ENCODE data around the gene MAGEF1. TPM values are rescaled to one million over a fixed set of nuclear protein-coding genes. Genes with fewer than 3 reads are reported as not detected.

The MAGEF1 gene, protein sequence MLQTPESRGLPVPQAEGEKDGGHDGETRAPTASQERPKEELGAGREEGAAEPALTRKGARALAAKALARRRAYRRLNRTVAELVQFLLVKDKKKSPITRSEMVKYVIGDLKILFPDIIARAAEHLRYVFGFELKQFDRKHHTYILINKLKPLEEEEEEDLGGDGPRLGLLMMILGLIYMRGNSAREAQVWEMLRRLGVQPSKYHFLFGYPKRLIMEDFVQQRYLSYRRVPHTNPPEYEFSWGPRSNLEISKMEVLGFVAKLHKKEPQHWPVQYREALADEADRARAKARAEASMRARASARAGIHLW
- total RNA-seq, result 47.5 and 48.6 TPM in 2 replicates
- long read RNA-seq, transcript MAGEF1-201 (1 exons, 1,636 nt), result major isoform, 5 of 5 reads
- long read RNA-seq, partial matches to known transcripts, result 0 of 5 reads
- long read RNA-seq, other reads (novel, unspliced or antisense), result 0 of 5 reads

- Mint-ChIP-seq H3K4me1 (ENCODE audit: unreplicated experiment) (peaks cover 38% of the 10 kb centered on the region), H3K27me3 (ENCODE audit: unreplicated experiment) (no peaks in the 10 kb centered on the region), H3K4me3 (ENCODE audit: unreplicated experiment) (peak within 1 kb of the TSS; percentile 91), H3K27ac (ENCODE audit: unreplicated experiment) (peak within 1 kb of the TSS; percentile 87), H3K9me3 (ENCODE audit: unreplicated experiment) (peaks cover 3% of the 10 kb centered on the region), H3K36me3 (ENCODE audit: unreplicated experiment) (peaks cover 19% of the 10 kb centered on the region)
- TF ChIP-seq CTCF (IDR thresholded peaks at IDR 0.05), result no peak
- DNase-seq (ENCODE audit: extremely low spot score, unreplicated experiment), result peak; percentile 89
Measured at GRCh38 chr3:184711493-184712247, at the start of gene MAGEF1. MAGEF1 (minus strand) TSS chr3:184712064; CDS start chr3:184711821, 243 bp downstream.

DNA sequence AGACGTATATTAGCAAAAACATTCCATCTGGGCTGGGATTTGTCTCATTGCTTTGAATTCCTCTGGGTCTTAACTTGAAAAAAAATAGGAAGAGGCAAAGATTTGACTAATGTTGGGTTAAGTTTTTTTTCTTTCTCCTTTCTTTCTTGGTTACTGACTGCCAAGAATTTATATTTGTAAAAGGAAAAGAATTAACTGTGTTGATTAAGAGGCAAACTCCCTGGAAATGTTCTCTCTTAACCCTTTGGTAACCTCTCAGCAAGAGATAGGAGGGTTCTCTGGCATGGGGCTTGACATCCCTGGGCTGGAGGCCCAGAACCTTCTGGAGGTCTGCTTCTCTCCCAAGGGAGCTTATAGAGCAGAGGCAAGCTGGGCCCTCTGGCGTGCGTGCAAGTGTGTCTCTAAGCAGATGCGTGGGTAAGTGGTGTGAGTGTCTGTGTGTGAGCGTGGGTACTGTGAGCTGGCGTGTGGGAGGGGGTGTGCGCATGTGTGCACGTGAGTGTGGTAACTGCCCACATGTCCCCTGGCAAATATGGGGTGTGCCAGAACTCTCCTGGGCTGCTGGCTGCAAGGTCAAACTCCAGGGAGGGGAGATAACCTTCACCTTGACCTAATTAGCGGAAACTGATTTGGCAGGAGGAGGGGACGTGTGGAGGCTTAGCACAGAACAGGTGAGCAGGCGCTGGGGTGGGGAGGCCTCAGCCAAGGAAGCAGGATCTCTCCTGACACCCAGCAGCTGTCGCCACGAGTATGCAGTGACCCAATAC, 49.4 kb upstream of the MAGEF1 start:
- DNase-seq (ENCODE audit: extremely low spot score, unreplicated experiment), result no peak
- no peak overlapping the region for H3K27ac Mint-ChIP-seq (ENCODE audit: unreplicated experiment)
- peaks cover 17% of the 10 kb centered on the region for H3K27me3 Mint-ChIP-seq (ENCODE audit: unreplicated experiment)
- H3K4me3 Mint-ChIP-seq (ENCODE audit: unreplicated experiment), result no peak overlapping the region
- H3K9me3 Mint-ChIP-seq (ENCODE audit: unreplicated experiment), result no peaks in the 10 kb centered on the region
- no peak for TF ChIP-seq CTCF (IDR thresholded peaks at IDR 0.05)
- H3K36me3 Mint-ChIP-seq (ENCODE audit: unreplicated experiment), result no peaks in the 10 kb centered on the region
- H3K4me1 Mint-ChIP-seq (ENCODE audit: unreplicated experiment), result peaks cover 24% of the 10 kb centered on the region

DNA sequence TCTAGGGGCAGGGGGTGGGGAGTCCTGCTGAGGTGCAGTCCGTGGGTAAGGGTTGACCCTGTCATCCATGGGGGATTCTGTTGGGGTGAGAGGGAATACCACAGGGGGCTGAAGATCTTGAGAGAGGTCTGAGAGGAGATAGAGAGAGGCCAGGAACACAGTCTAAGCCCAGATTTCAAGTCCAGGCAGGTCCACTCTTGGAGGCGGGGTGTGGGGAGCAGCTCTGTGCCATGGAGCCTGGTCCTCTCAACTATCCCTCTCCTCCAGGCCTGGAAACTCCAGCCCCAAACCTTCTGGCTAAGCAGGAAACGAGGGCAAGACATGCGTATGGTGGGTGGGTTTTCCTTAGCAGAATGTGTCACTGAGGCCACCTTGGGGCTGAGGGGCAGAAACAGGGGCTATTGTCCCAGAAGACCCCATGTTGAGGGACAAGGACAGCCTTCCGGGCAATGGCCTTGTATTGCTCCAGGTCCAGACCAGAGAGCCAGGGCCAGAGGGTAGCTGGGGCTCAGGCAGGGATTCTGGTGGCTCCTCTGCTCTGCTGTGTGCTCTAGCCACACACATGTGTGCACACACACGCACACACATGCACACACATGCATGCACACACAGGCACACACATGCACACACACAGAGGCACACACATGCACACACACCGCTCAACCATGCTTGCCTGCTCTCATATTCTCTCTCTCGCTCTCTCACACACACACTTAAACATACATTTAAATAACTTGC, 48.6 kb upstream of the MAGEF1 start:
- no peaks in the 10 kb centered on the region for H3K36me3 Mint-ChIP-seq (ENCODE audit: unreplicated experiment)
- no peak overlapping the region for H3K27ac Mint-ChIP-seq (ENCODE audit: unreplicated experiment)

DNA sequence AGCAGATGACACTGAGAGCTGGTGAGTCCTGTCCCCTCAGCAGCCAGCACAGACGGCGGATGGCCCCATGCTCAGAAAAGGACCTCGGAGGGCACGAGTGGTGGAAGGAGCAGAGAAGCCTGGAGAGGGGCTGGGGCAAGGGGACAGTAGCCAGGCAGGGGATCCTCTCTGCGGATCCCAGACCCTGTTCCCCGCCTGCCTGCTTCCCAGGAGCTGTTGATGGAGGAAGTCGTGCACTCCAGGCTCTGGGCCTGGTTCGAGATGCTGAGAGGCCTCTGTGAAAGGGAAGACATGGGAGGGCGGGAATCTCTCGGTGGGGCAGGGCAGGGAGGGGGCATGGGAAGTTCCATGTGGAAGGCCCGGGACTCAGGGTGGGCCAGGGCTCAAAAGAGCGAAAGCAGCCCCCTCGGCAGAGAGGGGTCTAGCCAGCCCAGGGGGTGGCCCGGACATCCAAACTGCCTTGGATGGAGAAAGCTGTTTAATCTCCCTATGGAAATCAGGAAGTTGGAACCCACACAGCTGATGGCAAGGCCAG, 47.9 kb upstream of the MAGEF1 start:
- no peaks in the 10 kb centered on the region for H3K9me3 Mint-ChIP-seq (ENCODE audit: unreplicated experiment)
- DNase-seq (ENCODE audit: extremely low spot score, unreplicated experiment), result no peak
- H3K4me3 Mint-ChIP-seq (ENCODE audit: unreplicated experiment), result no peak overlapping the region
- H3K36me3 Mint-ChIP-seq (ENCODE audit: unreplicated experiment), result no peaks in the 10 kb centered on the region
- H3K4me1 Mint-ChIP-seq (ENCODE audit: unreplicated experiment), result peaks cover 20% of the 10 kb centered on the region
- no peak overlapping the region for H3K27ac Mint-ChIP-seq (ENCODE audit: unreplicated experiment)
- H3K27me3 Mint-ChIP-seq (ENCODE audit: unreplicated experiment), result peaks cover 14% of the 10 kb centered on the region
- no peak for TF ChIP-seq CTCF (IDR thresholded peaks at IDR 0.05)

More for the DNA sequence above, 48.6 kb upstream of the MAGEF1 start:
- no peaks in the 10 kb centered on the region for H3K9me3 Mint-ChIP-seq (ENCODE audit: unreplicated experiment)
- DNase-seq (ENCODE audit: extremely low spot score, unreplicated experiment), result no peak
- peaks cover 14% of the 10 kb centered on the region for H3K27me3 Mint-ChIP-seq (ENCODE audit: unreplicated experiment)
- TF ChIP-seq CTCF (IDR thresholded peaks at IDR 0.05), result no peak
- no peak overlapping the region for H3K4me3 Mint-ChIP-seq (ENCODE audit: unreplicated experiment)
- H3K4me1 Mint-ChIP-seq (ENCODE audit: unreplicated experiment), result peaks cover 20% of the 10 kb centered on the region

All from osteocyte (in vitro differentiated cells).